HepG2 (cell line): ENCODE results near the gene DIPK1C. TPM values are rescaled to one million over a fixed set of nuclear protein-coding genes. Genes with fewer than 3 reads are reported as not detected.

ENCODE experiments used
- ARNT ChIP-seq: fragments of 450-650 bp; IDR thresholded peaks from 2 replicates; pipeline ENCODE4 v1.6.1; 2017
- BCLAF1 ChIP-seq: fragments of 450-650 bp; IDR thresholded peaks from 2 replicates; pipeline ENCODE4 v1.6.1; 2017; ENCODE audit warnings: mild to moderate bottlenecking
- CAMTA2 ChIP-seq: sonication (generic); formaldehyde crosslinking; IDR thresholded peaks from 2 replicates; pipeline ENCODE4 v1.4.0; 2020; ENCODE audit warnings: mild to moderate bottlenecking, missing genetic modification reagents, borderline replicate concordance
- DBP ChIP-seq: sonication (generic); formaldehyde crosslinking; IDR thresholded peaks from 2 replicates; pipeline ENCODE4 v1.4.0; 2020; ENCODE audit warnings: missing genetic modification reagents; ENCODE audit errors: not compliant biosample characterization
- FOSL2 ChIP-seq: sonication (generic); formaldehyde crosslinking; IDR thresholded peaks from 2 replicates; pipeline ENCODE4 v1.4.0; 2020; ENCODE audit warnings: missing genetic modification reagents
- HNF1A ChIP-seq, 2 experiments: sonication (generic) in 1 of 2; formaldehyde crosslinking in 1 of 2; IDR thresholded peaks; 2 replicates each; pipeline versions ENCODE4 v1.4.0 to v1.6.1; 2016 to 2020; ENCODE audit warnings: borderline replicate concordance in 1 of 2, low read depth in 1 of 2, mild to moderate bottlenecking in 1 of 2, missing genetic modification reagents in 1 of 2
- HNF4G ChIP-seq, 2 experiments: sonication (generic) in 1 of 2; formaldehyde crosslinking in 1 of 2; IDR thresholded peaks; 2 replicates each; pipeline versions ENCODE4 v1.4.0 to v1.6.1; 2011 to 2020; ENCODE audit warnings: borderline replicate concordance in 2 of 2, low read depth in 2 of 2, mild to moderate bottlenecking in 2 of 2, low read length in 1 of 2, missing genetic modification reagents in 1 of 2, moderate library complexity in 1 of 2
- KDM5B ChIP-seq: sonication (generic); formaldehyde crosslinking; IDR thresholded peaks from 2 replicates; pipeline ENCODE4 v1.4.0; 2020; ENCODE audit warnings: missing genetic modification reagents, mild to moderate bottlenecking, borderline replicate concordance
- KDM6A ChIP-seq: IDR thresholded peaks from 2 replicates; pipeline ENCODE4 v1.6.1; 2016; ENCODE audit warnings: low read depth
- NBN ChIP-seq: fragments of 450-650 bp; conservative IDR thresholded peaks from 2 replicates; pipeline ENCODE4 v1.6.1; 2017
- NONO ChIP-seq, 2 experiments: fragments of 450-650 bp in 1 of 2; sonication (generic) in 1 of 2; formaldehyde crosslinking in 1 of 2; IDR thresholded peaks in 1 of 2; conservative IDR thresholded peaks in 1 of 2; 2 replicates each; pipeline versions ENCODE4 v1.6.1 to v1.8.0; 2017 to 2022; ENCODE audit warnings: mild to moderate bottlenecking in 1 of 2, missing genetic modification reagents in 1 of 2, moderate library complexity in 1 of 2
- PBX3 ChIP-seq: sonication (generic); formaldehyde crosslinking; IDR thresholded peaks from 2 replicates; pipeline ENCODE4 v1.8.1; 2023; ENCODE audit warnings: missing genetic modification reagents, inconsistent platforms, borderline replicate concordance
- PREB ChIP-seq: sonication (generic); formaldehyde crosslinking; IDR thresholded peaks from 2 replicates; pipeline ENCODE4 v1.4.0; 2020; ENCODE audit warnings: missing genetic modification reagents
- SMYD3 ChIP-seq: sonication (generic); formaldehyde crosslinking; IDR thresholded peaks from 2 replicates; pipeline ENCODE4 v1.8.1; 2023; ENCODE audit warnings: mild to moderate bottlenecking, missing genetic modification reagents
- ZNF879 ChIP-seq: sonication (generic); formaldehyde crosslinking; IDR thresholded peaks from 2 replicates; pipeline ENCODE4 v1.8.1; 2023; ENCODE audit warnings: missing genetic modification reagents
- polyA plus RNA-seq, 8 experiments: library from polyadenylated mRNA; depleted of rRNA in 3 of 8; stranded (reverse) in 7 of 8; unstranded in 1 of 8; fragments of >200 nt; fragmentation: Illumina TruSeq in 4 of 8; extraction: Trizol in 4 of 8; gene quantifications; 2 replicates each; pipeline versions ENCODE4 v1.2.1 to v1.2.3, GENCODE V29; 2011 to 2016; ENCODE audit warnings: low read depth in 4 of 8, missing spikeins in 1 of 8, mixed read lengths in 1 of 8; ENCODE audit not compliant: insufficient read depth in 1 of 8
- total RNA-seq, 5 experiments: library from RNA; depleted of rRNA; stranded (reverse); fragments of >200 nt; fragmentation: Illumina TruSeq; extraction: Trizol; gene quantifications; 2 replicates each; pipeline ENCODE4 v1.2.3, GENCODE V29; 2016; ENCODE audit warnings: low read depth in 1 of 5

Gene DIPK1C
- total and polyA plus RNA-seq, 2 of the 13 experiments (the other 11 are each of a cell fraction or from before 2014, with no cell fraction given): 1.8 TPM; not detected in 1

- TF ChIP-seq HNF1A (IDR thresholded peaks at IDR 0.05; ENCODE audit: low read depth) (no peak), HNF1A (CRISPR knock-in tag; IDR thresholded peaks at IDR 0.05; ENCODE audit: borderline replicate concordance) (peak; percentile 18; the same call in 1 of the 2 replicates), NBN (no peak), PREB (CRISPR knock-in tag) (no peak), DBP (no peak), KDM6A (no peak), NONO (IDR thresholded peaks at IDR 0.05) (no peak), NONO (CRISPR knock-in tag; conservative IDR thresholded peaks at IDR 0.05) (no peak), KDM5B (peak; percentile 51; the same call in 1 of the 2 replicates), HNF4G (IDR thresholded peaks at IDR 0.05; ENCODE audit: borderline replicate concordance, low read depth, low read length) (no peak), HNF4G (CRISPR knock-in tag; IDR thresholded peaks at IDR 0.05; ENCODE audit: borderline replicate concordance, low read depth) (0 out of 2 replicates have a peak, but pooled peaks have one; percentile 7), CAMTA2 (CRISPR knock-in tag) (peak; percentile 95; the same call in 1 of the 2 replicates), BCLAF1 (no peak), ZNF879 (CRISPR knock-in tag) (no peak), PBX3 (CRISPR knock-in tag) (no peak), ARNT (no peak), FOSL2 (CRISPR knock-in tag) (no peak), SMYD3 (no peak)
Observed at GRCh38 chr18:74496508-74497323, 39.6 kb upstream of the DIPK1C start (continued).
